ENCODE data around the gene EEF1AKMT3. TPM values are rescaled to one million over a fixed set of nuclear protein-coding genes. Genes with fewer than 3 reads are reported as not detected.
A peak's percentile ranks its signal among the peaks of the same experiment; 100 is the strongest.
"Not testable (repeated sequence)": the region's sequence is repeated elsewhere in the genome, so short reads cannot be mapped to it uniquely, and the experiment has no call there.

Gene EEF1AKMT3
- total and polyA plus RNA-seq, 8 donors: 3.3 to 61.4 (median 9.2) TPM

DNA sequence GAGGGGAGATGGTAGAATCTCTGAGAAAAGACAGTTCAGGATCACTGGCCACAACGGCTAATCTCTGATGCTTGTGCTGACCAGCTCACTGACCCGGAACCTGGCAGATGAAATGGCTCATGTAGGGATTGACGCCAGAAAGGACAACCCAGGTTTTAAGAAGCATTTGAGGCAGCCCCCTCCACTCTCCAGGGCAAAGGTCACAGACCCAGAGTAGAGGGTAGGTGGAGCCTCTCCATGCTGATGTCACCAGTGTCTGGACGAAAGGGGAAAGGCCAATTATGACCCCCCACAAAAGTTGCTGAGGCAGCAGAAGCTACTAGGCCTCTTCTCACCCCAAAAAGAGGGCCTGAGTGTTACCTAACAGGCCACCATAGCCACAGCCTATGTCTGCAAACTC, 1.7 kb upstream of the EEF1AKMT3 start:
- H3K27ac ChIP-seq: peak overlapping the region in 1 of 5 donors; percentile 92
- peaks cover 29 to 41% (median 40%) of the 10 kb centered on the region in 4 donors for H3K4me1 ChIP-seq
- no peak for TF ChIP-seq POLR2AphosphoS5 (IDR thresholded peaks at IDR 0.05)
- DNase-seq: peak in 1 of 2 donors; percentile 23
- peaks cover 0 to 38% (median 31%) of the 10 kb centered on the region in 4 donors for H3K36me3 ChIP-seq
- peaks cover under 1 to 20% (median 20%) of the 10 kb centered on the region in 3 donors for H3K27me3 ChIP-seq
- no peaks in the 10 kb centered on the region for H3K9me3 ChIP-seq
- peak overlapping the region in 2 of 4 donors; percentile 71 to 80 for H3K4me3 ChIP-seq
- intact Hi-C loops (cut with DNase I; ENCODE audit: low total_unique reads): no loop called here
- 77 to 93% (median 88%) methylated on average over 3 to 4 of the region's 4 CpGs for WGBS, 5 donors

- H3K27ac ChIP-seq: peak overlapping the region; percentile 92 to 96 (median 93)
- peak overlapping the region; percentile 57 to 95 (median 76) for H3K4me3 ChIP-seq
- intact Hi-C loops (cut with DNase I; ENCODE audit: low total_unique reads): no loop called here
- H3K27me3 ChIP-seq: peaks cover 0 to 14% (median 14%) of the 10 kb centered on the region in 3 donors
- 1 to 2% (median 2%) methylated on average over 16 of the region's 16 CpGs for WGBS, 5 donors
- H3K9me3 ChIP-seq: no peaks in the 10 kb centered on the region
- TF ChIP-seq EP300 (IDR thresholded peaks at IDR 0.05): no peak
- H3K36me3 ChIP-seq: peaks cover 0 to 44% (median 37%) of the 10 kb centered on the region in 4 donors
- DNase-seq: peak; percentile 81 to 97
- H3K4me1 ChIP-seq: peaks cover 23 to 35% (median 34%) of the 10 kb centered on the region in 4 donors
Measured at GRCh38 chr12:57771236-57771872, 1.1 kb upstream of the EEF1AKMT3 start.

DNA sequence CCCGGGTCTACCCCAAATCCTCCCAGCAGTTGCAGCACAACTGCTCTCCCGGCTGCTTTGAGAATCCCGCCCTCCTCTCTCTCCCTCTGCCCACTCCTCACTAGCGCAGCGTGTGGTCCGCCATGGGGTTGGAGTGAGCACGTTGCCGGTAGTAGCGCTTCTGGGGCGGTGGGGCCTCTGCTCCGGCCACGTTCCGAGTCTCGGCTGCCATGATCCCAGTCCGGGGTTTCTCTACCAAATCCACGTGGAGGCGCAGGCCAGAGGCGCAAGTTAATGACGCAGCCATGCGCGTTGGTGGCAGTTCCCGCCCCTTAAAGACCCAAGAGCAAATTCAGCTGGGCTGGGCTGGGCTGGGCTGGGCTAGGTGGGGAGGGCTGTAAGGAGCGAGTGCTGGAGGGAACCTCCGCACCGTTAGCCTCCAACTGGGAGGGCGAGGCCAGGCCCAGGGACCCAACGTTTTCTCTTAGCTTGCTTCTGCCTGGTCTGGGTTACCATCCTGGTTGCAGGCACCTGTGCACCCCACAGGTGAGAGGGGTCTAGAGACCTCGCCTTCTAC, 463 bp upstream of the EEF1AKMT3 start, which contains the start of gene METTL1:
Gene METTL1 (minus strand): TSS at position 233 of the 556 bp plus-strand sequence. CDS start 22 bp downstream, at position 211.
- intact Hi-C loops (cut with DNase I; ENCODE audit: low total_unique reads): no loop called here
- DNase-seq: peak; percentile 95 to 99
- H3K27me3 ChIP-seq: peaks cover 0 to 8% (median 8%) of the 10 kb centered on the region in 3 donors
- peaks cover 0 to 44% (median 37%) of the 10 kb centered on the region in 4 donors for H3K36me3 ChIP-seq
- 0 to 1% (median 0%) methylated on average over 24 to 28 of the region's 28 CpGs for WGBS, 5 donors
- H3K9me3 ChIP-seq: no peaks in the 10 kb centered on the region
- TF ChIP-seq EP300 (IDR thresholded peaks at IDR 0.05): no peak
- peak; percentile 41 to 92 (median 62) for TF ChIP-seq POLR2AphosphoS5 (IDR thresholded peaks at IDR 0.05)
- peak within 1 kb of the TSS; percentile 57 to 95 (median 76) for H3K4me3 ChIP-seq
- H3K4me1 ChIP-seq: peaks cover 17 to 29% (median 28%) of the 10 kb centered on the region in 4 donors
- peak within 1 kb of the TSS; percentile 92 to 96 (median 93) for H3K27ac ChIP-seq

GRCh38 chr12:57774634-57775033, 2.2 kb downstream of the EEF1AKMT3 start:
- H3K9me3 ChIP-seq; DNase-seq; H3K27me3 ChIP-seq; H3K4me3 ChIP-seq; H3K27ac ChIP-seq; intact Hi-C loops (cut with DNase I; ENCODE audit: low total_unique reads): not testable (repeated sequence)
- H3K36me3 ChIP-seq: peaks cover 0 to 30% (median 21%) of the 10 kb centered on the region in 4 donors
- H3K4me1 ChIP-seq: peaks cover 15 to 27% (median 24%) of the 10 kb centered on the region in 4 donors
- WGBS, 5 donors: 93 to 98% (median 96%) methylated on average over 11 of the region's 11 CpGs

GRCh38 chr12:57775044-57775443, 2.6 kb downstream of the EEF1AKMT3 start:
- H3K36me3 ChIP-seq: peaks cover 0 to 26% (median 19%) of the 10 kb centered on the region in 4 donors
- DNase-seq: no peak
- intact Hi-C loops (cut with DNase I; ENCODE audit: low total_unique reads): no loop called here
- H3K4me1 ChIP-seq: peaks cover 15 to 27% (median 24%) of the 10 kb centered on the region in 4 donors
- H3K27ac ChIP-seq: no peak overlapping the region
- no peaks in the 10 kb centered on the region for H3K9me3 ChIP-seq
- no peak overlapping the region for H3K4me3 ChIP-seq
- TF ChIP-seq EP300 (IDR thresholded peaks at IDR 0.05) (no peak), CTCF (IDR thresholded peaks at IDR 0.05) (no peak), POLR2A (IDR thresholded peaks at IDR 0.05) (no peak), POLR2AphosphoS5 (IDR thresholded peaks at IDR 0.05) (no peak)
- 79 to 93% (median 86%) methylated on average over 3 of the region's 3 CpGs for WGBS, 5 donors
- H3K27me3 ChIP-seq: no peaks in the 10 kb centered on the region

- no peak overlapping the region for H3K27ac ChIP-seq
- peaks cover 15 to 25% (median 22%) of the 10 kb centered on the region in 4 donors for H3K4me1 ChIP-seq
- no peak for TF ChIP-seq CTCF (IDR thresholded peaks at IDR 0.05)
- TF ChIP-seq POLR2A (IDR thresholded peaks at IDR 0.05): no peak
- no peak for TF ChIP-seq POLR2AphosphoS5 (IDR thresholded peaks at IDR 0.05)
- TF ChIP-seq EP300 (IDR thresholded peaks at IDR 0.05): no peak
- H3K27me3 ChIP-seq: no peaks in the 10 kb centered on the region
- peaks cover 0 to 25% (median 22%) of the 10 kb centered on the region in 4 donors for H3K36me3 ChIP-seq
- intact Hi-C loops (cut with DNase I; ENCODE audit: low total_unique reads): no loop called here
- H3K4me3 ChIP-seq: no peak overlapping the region
- DNase-seq: no peak
- WGBS, 5 donors: 82 to 89% (median 86%) methylated on average over 4 of the region's 4 CpGs
- no peaks in the 10 kb centered on the region for H3K9me3 ChIP-seq
Measured at GRCh38 chr12:57775563-57776246, 3.3 kb downstream of the EEF1AKMT3 start.

Measured in stomach (tissue), 9 donors.